Measurements from ENCODE around the gene FILIP1. TPM values are rescaled to one million over a fixed set of nuclear protein-coding genes. Genes with fewer than 3 reads are reported as not detected.

The FILIP1 gene
- total and polyA plus RNA-seq, 2 of the 8 experiments (the other 6 are each of a cell fraction or from before 2014, with no cell fraction given) = 2.4 to 5.7 TPM

DNA sequence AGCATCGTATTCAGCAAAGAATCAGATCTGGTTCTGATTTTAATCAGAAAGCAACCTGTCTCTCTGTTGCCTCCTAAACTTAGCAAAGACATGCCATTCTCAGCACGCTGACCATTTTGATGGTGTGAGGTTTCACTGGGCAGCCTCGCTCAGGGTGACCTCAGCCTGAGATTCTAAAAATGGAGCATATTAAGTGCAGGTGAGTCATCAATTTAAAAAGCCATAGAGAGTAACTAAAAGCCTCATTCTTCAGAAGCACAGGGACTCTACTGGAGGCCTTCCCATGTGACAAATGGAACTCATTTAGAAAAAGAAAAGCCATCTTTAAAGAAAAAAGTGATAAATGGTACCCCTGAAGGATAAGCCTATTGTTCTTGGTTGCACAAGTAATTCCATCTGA is 91.3 kb downstream of the FILIP1 start:
- Histone ChIP-seq H4K91ac (replicated peaks; ENCODE audit: insufficient read length, low read length) (no peak overlapping the region), H2BK5ac (ENCODE audit: low read depth, low read length) (no peak overlapping the region), H3K18ac (ENCODE audit: extremely low read depth, low read length) (no peak overlapping the region), H4K20me1 (replicated peaks in 1 of 2; ENCODE audit: control insufficient read depth in 1 of 2, insufficient read depth in 2 of 2, low read length in 2 of 2) (no peaks in the 10 kb centered on the region), H3K14ac (ENCODE audit: insufficient read length) (no peak overlapping the region), H2AK5ac (ENCODE audit: low read depth, low read length) (no peak overlapping the region), H3K79me1 (ENCODE audit: low read depth, low read length) (no peaks in the 10 kb centered on the region), H3K4ac (replicated peaks; ENCODE audit: insufficient read length, low read depth, low read length) (no peak overlapping the region), H3K4me1 (replicated peaks in 1 of 4; ENCODE audit: control insufficient read depth in 3 of 4, insufficient read depth in 4 of 4, low read length in 3 of 4) (no peaks in the 10 kb centered on the region), H3K9ac (replicated peaks in 1 of 4; ENCODE audit: extremely low read depth in 1 of 4, low read depth in 3 of 4, low read length in 3 of 4) (no peak overlapping the region), H3K4me2 (ENCODE audit: insufficient read depth in 1 of 2, low read depth in 2 of 2, low read length in 2 of 2) (no peak overlapping the region), H2BK120ac (replicated peaks; ENCODE audit: low read depth, low read length) (no peak overlapping the region), H4K5ac (ENCODE audit: insufficient read length, low read depth, low read length) (no peak overlapping the region), H3K56ac (replicated peaks; ENCODE audit: insufficient read length, low read depth, low read length) (no peak overlapping the region), H3K9me3 (ENCODE audit: insufficient read depth in 2 of 2, low read depth in 1 of 2, low read length in 1 of 2) (no peaks in the 10 kb centered on the region), H2AFZ (ENCODE audit: low read length) (no peak overlapping the region), H2BK20ac (ENCODE audit: low read length) (no peak overlapping the region), H3K79me2 (ENCODE audit: control insufficient read depth in 1 of 2, insufficient read depth in 2 of 2, low read length in 2 of 2) (no peaks in the 10 kb centered on the region), H3K27me3 (replicated peaks in 1 of 4; ENCODE audit: control insufficient read depth in 3 of 4, extremely low read depth in 1 of 4, insufficient read depth in 3 of 4, low read length in 3 of 4) (no peaks in the 10 kb centered on the region; a peak in 1 of 7 replicates), H4K8ac (ENCODE audit: extremely low read depth, insufficient read depth, low read length) (no peak overlapping the region), H2BK12ac (ENCODE audit: low read depth, low read length) (no peak overlapping the region), H3K23ac (ENCODE audit: insufficient read length) (no peak overlapping the region), H2BK15ac (ENCODE audit: low read length) (no peak overlapping the region), H3K4me3 (ENCODE audit: extremely low read depth in 1 of 4, insufficient read depth in 2 of 4, low read depth in 3 of 4, low read length in 4 of 4) (no peak overlapping the region), H3K36me3 (ENCODE audit: control insufficient read depth in 2 of 4, insufficient read depth in 4 of 4, low read length in 3 of 4) (no peaks in the 10 kb centered on the region), H3K23me2 (ENCODE audit: low read depth, low read length) (no peaks in the 10 kb centered on the region), H3K27ac (ENCODE audit: low read depth, low read length) (no peak overlapping the region)
- POLR2A ChIA-PET (ENCODE audit: partially characterized antibody) = no interaction called here
- DNase-seq (ENCODE audit: low read depth in 1 of 2, low spot score in 2 of 2) (no peak), FAIRE-seq (no peak)
- WGBS, 2 experiments (ENCODE audit: extremely low coverage in 1 of 2, insufficient coverage in 1 of 2, insufficient read length in 1 of 2, insufficient replicate concordance in 2 of 2, low coverage in 1 of 2, low lambda C conversion rate in 2 of 2, missing lambda C conversion rate in 1 of 2) = 70% methylated on average over 3 of the region's 3 CpGs; no CpG with 5 or more reads in 1 of the 2 experiments
- CTCF ChIA-PET (ENCODE audit: partially characterized antibody) = no interaction called here
- TF ChIP-seq SUZ12 (IDR thresholded peaks at IDR 0.05; ENCODE audit: low read length) = no peak
- TF ChIP-seq CHD2 (IDR thresholded peaks at IDR 0.05; ENCODE audit: low read length) = no peak
- TF ChIP-seq SP1 (IDR thresholded peaks at IDR 0.05; ENCODE audit: low read depth, low read length) = no peak
- TF ChIP-seq SIN3A (conservative IDR thresholded peaks at IDR 0.05 in 1 of 2, IDR thresholded peaks at IDR 0.05 in 1 of 2; ENCODE audit: low read depth in 1 of 2, low read length in 2 of 2) = no peak
- TF ChIP-seq SP2 (IDR thresholded peaks at IDR 0.05; ENCODE audit: low read length) = no peak
- TF ChIP-seq RBBP5 (IDR thresholded peaks at IDR 0.05; ENCODE audit: borderline replicate concordance, low read depth, low read length) = no peak
- no peak for TF ChIP-seq KDM1A (IDR thresholded peaks at IDR 0.05; ENCODE audit: borderline replicate concordance, low read length)
- no peak for TF ChIP-seq JUN (IDR thresholded peaks at IDR 0.05; ENCODE audit: low read depth, low read length)
- TF ChIP-seq, protein P1, sequence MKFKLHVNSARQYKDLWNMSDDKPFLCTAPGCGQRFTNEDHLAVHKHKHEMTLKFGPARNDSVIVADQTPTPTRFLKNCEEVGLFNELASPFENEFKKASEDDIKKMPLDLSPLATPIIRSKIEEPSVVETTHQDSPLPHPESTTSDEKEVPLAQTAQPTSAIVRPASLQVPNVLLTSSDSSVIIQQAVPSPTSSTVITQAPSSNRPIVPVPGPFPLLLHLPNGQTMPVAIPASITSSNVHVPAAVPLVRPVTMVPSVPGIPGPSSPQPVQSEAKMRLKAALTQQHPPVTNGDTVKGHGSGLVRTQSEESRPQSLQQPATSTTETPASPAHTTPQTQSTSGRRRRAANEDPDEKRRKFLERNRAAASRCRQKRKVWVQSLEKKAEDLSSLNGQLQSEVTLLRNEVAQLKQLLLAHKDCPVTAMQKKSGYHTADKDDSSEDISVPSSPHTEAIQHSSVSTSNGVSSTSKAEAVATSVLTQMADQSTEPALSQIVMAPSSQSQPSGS (IDR thresholded peaks at IDR 0.05; ENCODE audit: low read length) = no peak
- TF ChIP-seq SIX5 (IDR thresholded peaks at IDR 0.05; ENCODE audit: low read depth, low read length) = no peak
- TF ChIP-seq, protein P2, sequence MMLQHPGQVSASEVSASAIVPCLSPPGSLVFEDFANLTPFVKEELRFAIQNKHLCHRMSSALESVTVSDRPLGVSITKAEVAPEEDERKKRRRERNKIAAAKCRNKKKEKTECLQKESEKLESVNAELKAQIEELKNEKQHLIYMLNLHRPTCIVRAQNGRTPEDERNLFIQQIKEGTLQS (IDR thresholded peaks at IDR 0.05; ENCODE audit: insufficient read depth, low read depth, low read length) = no peak
- no peak for TF ChIP-seq POU5F1 (IDR thresholded peaks at IDR 0.05; ENCODE audit: low read depth, low read length)
- TF ChIP-seq TCF12 (IDR thresholded peaks at IDR 0.05; ENCODE audit: low read depth, low read length) = no peak
- no peak for TF ChIP-seq CREB1 (IDR thresholded peaks at IDR 0.05)

All from H1 (cell line).